Activated T-cell treated with anti-CD3 and anti-CD28 coated beads, Interleukin-2, amount 50 U/mL, for 1 hour (primary cell): ENCODE data around the gene PACSIN1.

Experiments used
- DNase-seq: peaks from one replicate; pipeline ENCODE4 v3.0.0-alpha.2; 2020

Gene PACSIN1

DNA sequence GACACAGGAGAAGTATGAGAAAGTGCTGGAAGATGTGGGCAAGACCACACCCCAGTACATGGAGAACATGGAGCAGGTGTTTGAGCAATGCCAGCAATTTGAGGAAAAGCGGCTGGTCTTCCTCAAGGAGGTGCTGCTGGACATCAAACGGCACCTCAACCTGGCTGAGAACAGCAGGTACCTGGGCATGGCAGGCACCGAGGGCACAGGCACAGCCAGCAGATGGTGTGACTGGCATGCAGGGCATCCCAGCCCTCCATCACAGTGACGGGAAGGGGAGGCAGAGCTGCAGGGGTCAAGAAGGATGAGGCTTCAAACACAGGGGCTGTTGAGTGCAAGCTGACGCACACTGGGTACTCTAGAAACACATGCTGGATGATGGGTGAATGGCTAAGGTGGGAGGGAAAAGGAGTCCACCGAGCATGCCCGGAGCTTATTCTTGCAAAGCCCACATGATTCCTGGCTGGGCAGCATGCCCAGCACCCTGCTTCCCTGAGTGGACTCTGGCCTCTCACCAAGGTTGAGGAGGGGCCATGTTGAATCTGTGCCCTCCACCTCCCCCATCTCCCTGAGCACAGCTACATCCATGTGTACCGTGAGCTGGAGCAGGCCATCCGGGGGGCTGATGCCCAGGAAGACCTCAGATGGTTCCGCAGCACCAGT lies 63.9 kb downstream of the PACSIN1 start:
- no peak for DNase-seq

DNA sequence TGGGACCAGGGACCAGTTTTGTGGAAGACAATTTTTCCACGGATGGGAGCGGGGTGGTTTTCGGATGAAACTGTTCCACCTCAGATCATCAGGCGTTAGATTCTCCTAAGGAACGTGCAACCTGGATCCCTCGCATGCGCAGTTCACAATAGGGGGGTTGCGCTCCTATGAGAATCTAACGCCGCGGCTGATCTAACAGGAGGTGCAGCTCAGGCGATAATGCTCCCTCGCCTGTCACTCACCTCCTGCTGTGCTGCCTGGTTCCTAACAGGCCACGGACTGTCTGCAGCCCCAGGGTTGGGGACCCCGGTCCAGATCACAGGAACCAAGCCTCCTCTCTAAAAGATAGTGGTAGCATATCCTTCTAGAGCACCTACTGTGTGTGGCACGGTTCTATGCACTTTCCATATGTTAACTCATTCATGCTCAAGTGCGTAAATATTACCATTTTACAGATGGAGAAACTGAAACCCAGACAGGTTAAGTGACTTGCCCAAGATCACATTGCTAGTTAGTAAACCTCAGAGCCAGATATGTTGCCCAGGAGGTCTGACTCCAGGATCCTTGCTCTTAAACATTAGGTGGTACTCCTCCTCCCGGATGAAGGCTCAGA lies 65.0 kb downstream of the PACSIN1 start:
- no peak for DNase-seq

DNA sequence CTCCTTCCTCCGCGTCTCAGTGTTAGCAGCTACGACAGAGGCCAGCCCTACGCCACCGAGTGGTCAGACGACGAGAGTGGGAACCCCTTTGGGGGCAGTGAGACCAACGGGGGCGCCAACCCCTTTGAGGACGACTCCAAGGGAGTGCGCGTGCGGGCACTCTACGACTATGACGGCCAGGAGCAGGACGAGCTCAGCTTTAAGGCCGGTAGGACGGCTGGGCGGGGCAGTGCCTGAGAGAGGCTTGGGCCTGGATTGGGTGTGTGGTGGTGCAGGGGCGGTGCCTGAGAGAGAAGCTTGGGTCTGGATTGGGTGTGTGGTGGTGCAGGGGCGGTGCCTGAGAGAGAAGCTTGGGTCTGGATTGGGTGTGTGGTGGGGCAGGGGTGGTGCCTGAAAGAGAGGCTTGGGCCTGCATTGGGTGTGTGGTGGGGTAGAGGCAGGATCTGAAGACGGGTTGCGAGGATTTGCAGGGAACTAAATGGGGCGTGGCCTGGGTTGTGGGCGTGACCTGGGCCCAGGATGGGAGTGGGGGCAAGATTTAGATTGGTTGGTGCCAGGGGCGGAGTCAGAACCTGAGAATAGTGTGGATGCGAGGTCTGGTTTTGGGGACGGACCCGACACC lies 65.8 kb downstream of the PACSIN1 start:
- DNase-seq, result no peak

DNA sequence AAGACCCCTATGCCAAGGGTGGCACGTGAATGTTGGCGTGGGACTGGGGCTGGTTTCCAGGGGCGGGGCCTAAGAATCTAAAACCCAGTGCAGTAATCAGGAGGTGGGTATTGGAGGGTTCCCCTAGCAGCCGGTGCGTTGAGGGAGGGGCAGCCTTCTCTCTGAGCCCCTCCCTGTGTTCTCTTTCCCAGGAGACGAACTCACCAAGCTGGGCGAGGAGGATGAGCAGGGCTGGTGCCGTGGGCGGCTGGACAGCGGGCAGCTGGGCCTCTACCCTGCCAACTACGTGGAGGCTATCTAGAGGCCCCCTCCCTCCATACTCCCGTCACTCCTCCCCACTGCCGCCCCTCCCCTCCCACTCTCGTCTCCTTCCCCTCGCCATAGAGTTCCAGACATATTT lies 66.4 kb downstream of the PACSIN1 start:
- DNase-seq, result no peak

DNA sequence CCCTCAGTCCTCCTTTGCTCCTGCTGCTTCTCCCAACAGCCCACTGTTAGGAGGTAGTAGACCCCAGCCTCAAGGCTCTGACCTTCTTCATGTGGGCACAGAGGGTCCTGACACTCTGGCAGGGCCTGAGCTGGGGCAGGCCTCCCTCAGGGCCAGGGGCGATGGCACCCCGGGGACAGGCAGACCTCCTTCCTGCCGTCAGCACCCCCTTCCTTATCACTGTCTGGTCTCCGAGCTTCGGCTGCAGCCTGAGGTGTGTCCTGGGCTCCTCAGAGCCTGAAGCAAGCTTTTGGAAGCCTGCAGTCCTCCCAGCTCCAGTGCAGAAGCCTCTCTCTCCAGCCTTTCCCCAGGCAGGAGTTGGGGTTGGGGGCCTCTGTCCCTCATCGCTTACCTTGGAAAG lies 68.3 kb downstream of the PACSIN1 start:
- DNase-seq, result no peak

DNA sequence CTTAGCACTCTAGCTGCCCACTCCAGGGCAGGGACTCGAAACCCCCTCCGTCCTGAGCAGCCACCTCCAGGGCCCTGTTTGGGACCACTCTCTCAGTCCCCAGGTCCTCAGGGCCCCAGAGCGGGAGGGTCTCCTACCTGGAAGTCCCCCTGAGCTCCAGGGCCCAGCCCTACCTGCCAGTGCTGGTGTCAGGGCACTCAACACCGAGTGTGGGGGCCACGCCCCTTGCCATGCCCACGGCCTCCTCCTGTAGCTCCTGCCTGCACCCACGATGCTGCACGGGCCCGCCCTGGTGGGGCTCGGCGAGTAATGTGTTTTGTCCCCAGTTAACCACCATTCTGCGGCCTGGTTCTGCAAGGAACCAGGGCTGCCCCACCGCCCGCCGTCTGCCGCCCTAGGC lies 68.8 kb downstream of the PACSIN1 start:
- no peak for DNase-seq

DNA sequence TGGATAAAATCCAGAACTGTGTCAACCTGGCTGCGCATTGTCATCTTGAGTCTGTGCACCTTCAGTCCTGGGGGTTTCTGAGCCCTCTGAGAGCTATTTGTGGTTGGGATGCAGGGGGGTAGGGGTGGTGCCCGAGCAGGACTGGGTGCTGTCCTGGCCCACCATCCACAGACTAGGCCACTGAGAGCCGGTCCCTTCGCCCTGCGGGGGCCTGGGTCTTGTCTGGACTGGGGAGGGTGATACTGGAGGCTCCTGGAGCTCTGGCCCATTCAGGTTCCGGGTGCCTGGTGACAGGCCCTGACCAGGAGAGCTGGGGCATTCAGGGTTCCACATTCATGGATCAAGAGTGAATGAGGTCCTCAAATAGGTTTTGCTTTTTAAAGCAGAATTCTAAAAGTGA lies 69.3 kb downstream of the PACSIN1 start:
- DNase-seq, result no peak

DNA sequence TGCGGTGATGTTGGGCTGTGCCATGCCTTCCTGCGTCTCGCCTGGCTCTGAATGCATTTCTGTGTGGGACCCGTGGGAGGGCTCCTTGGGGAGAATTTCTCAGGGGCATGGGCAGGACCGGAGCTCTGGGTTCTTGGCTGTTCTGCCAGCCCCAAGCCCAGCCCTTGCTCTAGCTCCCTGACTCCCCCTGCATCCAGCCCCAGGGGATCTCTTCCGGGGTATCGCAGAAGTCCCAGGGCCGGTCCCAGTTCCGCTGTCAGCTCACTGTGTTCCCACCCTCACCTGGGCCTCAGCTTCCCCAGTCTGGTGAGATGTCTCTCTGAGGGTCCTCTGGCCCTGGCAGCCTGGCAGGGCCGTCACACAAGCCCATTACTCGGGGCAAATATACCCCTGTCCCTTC lies 69.8 kb downstream of the PACSIN1 start:
- DNase-seq, result no peak

DNA sequence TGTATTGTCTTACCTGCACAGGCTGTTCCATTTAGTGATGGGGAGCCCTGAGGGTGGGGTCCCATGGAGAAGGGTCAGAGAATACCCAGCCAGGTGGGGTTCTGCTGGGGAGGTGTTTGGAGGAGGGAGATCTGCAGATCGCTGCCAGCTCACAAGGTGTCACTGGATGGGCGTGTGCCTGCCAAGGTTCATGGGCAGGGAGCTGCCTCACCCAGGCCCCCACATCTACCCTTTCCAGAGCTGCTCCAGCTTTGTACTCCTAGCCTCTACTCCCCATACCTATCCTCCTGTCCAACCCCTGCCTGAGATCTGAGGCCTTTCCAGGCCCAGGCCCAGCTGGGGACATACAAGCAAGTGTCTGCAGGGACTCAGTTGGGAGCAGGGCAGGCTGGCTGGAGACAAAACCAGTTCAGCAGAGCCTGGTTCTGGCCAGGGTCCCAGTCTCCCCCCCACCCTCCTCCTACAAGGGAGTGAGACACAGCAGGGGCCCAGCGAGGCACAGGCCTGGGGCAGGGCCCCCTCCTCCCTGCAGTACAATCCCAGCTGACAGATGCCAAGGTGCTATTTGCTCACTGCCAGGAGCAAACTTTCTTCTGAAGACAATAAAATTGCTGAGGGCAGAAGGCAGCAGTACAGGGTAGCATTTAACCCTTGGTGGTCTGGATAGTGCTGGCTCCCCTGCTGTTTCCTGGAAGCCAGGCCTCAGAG lies 70.5 kb downstream of the PACSIN1 start:
- no peak for DNase-seq

DNA sequence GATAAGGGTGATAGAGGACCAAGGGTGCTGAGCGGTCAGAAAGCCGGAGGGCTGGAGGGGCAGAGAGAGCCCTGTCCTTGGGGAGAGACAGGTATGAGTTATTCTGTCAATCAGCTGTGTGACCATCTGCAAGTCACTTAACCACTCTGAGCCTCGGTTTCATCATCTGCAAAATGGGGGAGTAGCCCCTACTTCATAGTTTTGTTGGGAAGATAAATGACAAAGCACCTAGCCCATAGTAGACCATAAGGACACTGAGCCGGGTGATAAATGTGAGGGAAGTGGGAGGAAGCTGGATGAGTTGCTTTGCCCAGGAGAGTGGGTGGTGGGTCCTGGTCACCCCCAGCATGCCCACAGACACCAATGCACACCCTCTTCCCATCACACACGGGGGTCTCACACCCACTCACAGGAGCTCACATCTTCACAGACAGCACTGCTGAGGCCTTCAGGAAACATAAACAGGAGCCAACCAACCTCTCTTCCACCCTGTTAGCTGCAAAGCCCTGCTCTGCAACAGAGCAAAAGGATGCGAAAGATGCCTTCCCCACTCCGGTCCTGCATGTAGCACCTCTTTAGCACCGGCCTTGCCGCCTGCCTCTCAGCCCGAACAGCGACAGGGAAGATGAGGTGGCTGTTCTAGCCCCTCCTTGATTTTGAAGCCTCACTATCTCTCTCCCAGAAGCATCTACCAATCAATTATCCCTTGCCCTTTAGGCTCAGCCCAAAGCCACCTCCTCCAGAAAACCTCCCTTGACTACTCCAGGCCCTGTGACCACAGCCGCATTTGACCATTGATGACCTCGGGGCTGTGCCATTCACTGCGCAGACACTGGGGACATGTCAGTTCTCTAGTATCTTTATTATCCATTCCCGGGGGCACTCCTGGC lies 71.3 kb downstream of the PACSIN1 start:
- DNase-seq, result no peak

DNA sequence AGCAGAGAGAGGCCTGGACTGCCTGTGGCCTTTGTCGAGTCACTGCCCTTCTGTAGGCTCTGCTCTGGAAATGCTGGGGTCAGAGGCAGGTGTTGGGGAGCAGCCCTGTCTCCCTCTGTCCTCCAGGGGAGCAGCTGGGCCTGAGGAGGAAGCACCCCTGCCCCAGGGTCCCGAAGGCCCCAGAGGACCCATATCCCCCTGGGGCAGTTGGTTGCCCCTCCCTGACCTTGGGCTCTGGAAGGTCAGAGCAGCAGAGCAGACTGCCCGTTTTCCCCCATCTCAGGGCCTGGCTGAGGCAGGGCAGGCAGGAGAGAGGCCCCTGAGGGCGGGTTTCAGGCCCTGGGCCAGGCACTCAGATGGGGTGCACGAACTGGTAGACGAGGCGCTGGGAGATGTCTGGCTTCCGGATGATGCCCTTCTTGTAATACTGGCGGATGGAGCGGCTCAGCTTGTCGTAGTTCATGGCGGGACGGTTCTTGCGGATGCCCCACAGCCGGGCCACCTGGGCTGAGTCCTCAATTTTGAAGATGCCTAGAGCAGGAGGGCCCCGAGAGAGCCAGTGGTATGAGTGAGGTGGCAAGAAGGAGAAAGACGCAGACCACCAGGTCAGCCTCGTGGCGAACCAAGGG lies 72.2 kb downstream of the PACSIN1 start:
- DNase-seq, result no peak

DNA sequence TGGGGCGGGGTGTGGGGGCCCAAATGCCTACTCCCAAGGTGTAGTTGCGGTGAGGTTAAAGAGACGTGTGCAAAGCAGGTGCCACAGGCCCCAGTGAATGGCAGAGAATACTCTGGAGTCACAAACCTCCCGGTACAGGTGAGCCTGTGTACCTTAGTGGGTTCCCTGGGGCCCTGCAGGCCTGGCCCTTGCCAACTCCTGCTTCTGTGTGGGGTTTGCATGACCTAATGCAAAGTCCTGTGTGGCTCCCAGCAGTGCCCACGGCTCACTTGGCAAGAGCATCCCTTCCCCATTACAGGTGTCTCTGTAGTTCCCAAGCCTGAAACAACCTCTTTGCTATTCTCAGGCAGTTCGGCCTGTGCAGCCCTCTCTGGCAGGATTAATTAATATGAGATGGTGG lies 72.7 kb downstream of the PACSIN1 start:
- DNase-seq, result no peak

DNA sequence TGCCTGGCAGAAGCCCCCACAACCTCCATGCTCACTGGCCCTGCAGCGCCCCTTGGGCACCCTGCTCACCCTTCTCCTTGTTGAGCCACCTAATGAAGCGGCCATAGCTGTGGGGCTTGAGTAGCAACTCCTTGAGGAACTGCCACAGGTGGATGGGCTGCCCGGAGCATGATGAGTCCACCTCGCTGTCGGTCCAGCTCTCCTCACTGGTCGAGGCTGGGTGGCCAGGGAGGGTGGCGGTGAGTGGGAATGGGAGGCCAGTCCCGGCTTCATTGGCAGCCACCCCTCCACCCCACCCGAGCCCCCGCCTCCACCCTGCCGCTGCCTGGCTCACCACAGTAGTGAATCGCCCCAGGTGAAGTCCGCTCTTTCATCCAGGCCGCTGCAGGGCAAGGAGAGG lies 73.3 kb downstream of the PACSIN1 start:
- DNase-seq, result no peak

DNA sequence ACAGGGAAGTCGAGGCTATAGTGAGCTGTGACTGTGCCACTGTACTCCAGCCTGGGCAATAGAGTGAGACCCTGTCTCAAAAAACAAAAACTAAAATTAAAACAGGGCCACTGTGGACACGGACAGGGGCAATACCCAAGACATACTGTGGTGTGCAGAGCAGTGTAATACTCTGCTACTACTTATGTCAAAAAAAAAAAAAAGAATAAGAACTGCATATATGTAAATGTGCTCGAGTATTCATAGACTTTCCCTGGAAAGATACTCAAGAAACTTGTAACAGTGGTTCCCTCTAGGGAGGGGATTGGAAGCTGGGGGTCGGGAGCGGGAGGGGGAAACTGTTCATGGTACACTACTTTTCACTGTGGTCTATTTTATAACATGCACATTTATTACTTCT lies 74.3 kb downstream of the PACSIN1 start:
- DNase-seq, result no peak

DNA sequence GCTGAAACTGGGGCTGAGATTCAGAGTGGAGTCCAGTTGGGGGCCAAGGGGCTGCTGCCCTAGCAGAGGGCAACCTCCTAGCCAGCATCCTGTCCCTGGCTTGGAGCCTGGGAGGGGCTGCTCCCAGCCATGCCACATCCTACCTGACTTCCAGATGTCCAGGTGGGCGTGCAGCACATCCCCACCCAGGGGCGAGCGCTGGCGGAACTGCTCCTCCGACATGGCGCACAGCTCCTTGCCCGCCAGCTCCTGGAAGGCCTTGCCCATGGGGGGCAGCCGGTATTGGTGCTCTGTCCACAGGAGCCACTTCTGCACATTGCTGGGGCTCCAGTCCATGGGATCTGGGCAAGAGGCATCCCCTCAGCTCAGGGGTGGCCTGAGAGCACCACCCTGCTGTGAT lies 75.0 kb downstream of the PACSIN1 start:
- no peak for DNase-seq

DNA sequence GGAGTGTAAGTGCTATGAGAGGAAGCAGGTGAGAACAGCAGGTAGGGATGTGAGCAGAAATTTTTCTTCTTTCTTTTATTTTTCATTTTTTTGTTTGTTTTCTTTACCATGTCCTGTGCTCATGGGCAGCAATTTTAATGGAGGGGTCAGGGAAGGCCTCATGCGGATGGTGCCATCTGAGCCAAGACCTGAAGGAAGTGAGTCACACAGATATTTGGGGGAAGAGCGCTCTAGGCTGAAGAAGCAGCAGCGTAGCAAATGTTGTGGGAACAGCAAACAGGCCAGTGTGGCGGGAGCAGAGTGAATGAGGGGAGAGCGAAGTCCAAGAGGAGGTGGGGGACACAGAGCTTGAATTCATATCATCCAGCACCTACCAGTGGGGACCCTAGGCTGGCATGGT lies 77.5 kb downstream of the PACSIN1 start:
- DNase-seq, result no peak

DNA sequence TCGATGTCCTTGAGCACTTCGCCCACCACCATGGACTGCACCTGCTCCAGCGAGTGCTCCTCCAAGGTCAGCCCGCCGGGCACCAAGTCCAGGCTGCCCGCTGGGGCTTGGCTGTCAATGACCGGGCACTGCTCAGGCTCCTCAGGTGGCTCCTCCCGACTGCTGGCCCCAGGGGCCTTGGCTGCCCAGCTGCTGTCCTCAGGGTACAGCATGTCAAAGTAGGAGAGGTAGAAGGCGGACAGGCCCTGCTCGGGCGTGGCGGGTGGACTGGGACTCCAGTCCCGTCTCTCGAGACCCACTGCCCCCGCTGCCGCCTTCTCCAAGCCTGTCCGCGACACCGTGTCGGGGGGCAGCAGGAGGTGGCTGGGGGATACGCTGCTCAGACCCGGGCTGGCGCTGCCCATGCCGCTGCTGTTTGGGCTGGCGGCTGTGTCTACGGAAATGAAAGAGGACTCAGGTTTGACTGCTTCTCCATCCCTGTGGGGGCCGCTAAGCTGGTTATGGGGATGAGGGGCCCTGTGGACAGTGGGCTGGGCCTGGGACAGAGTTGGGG lies 78.3 kb downstream of the PACSIN1 start:
- no peak for DNase-seq

DNA sequence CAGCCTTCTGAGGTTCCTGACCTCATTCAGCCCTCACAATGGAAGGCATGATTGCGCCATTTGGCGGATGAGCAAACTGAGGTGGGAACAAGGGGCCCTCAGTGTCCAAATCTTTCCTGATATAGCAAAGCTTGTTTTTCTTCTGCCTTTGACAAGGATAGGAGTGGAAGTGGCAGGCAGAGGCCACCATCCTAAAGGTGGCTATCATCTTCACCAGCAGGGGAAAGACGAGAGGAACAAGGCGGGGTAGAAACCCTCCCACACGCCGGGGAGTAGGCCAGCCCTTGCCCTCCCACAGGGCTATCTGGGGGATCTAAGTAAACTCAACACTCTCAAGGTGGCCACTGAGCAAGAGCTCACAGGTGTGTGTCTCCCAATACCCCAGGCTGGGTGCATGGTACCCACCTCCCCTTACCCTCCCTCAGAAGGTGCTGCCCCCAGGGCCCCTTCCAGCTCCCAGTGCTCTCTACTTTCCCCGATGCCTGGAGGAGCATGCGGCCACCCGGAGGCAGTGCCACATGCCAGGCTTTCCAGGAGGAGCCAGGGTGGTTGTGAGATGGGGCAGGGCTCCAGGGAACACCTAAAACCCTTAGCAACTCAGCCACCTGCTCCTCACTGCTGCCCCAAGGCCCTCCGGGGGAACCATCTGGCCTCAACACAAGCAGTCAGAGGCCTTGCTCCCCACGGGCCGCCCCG lies 79.0 kb downstream of the PACSIN1 start:
- no peak for DNase-seq

DNA sequence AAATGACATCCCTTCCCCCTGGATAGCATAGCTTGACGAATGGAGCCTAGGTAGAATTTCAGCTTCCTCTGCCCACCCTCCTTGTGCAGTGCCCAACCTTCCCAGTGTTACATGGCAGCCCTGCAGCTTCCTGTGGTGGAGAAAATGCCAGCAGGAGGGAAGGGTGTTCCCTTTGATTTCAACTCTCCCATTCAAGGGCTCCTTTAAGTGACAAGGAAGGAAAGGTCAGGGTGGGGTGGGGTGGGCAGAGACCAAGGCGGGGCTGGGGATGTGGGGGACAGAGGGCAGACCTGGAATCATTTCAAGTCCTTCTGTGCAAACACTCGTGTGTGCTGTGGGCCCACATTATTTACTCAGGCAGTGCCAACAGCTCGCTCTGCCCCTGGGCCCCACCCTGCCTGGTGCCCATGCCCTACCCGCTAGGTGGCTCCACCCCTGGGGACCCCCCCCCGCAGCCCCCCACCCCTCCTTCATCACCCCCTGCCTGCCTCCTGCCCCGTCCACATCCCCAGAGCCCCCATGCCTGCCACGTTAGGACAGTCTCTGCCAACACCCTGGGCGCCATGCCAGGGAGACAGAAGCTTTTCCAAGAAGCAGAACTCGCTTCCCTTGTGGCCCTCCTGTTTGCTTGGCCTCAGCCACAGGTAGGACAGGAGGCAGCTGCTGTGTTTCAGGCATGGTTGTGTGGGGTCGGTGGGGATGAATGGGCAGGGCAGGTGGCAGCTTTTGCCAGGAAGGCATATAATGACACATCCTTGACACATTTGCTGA lies 80.9 kb downstream of the PACSIN1 start:
- no peak for DNase-seq
